Progenitor cell of endocrine pancreas (in vitro differentiated cells): ENCODE results near the gene SLC38A10. TPM values are rescaled to one million over a fixed set of nuclear protein-coding genes. Genes with fewer than 3 reads are reported as not detected.
A peak's percentile ranks its signal among the peaks of the same experiment; 100 is the strongest.

Experiments
- DNase-seq: peaks from one replicate; pipeline ENCODE4 v3.0.0; 2021; ENCODE audit warnings: low spot score; ENCODE audit not compliant: unreplicated experiment
- H3K27ac Mint-ChIP-seq: 2 replicates; pipeline ENCODE4 v1.8.0; 2021; ENCODE audit warnings: mild to moderate bottlenecking, moderate library complexity, mixed read lengths
- H3K27me3 Mint-ChIP-seq: 2 replicates; pipeline ENCODE4 v1.8.0; 2021; ENCODE audit warnings: mixed read lengths
- H3K36me3 Mint-ChIP-seq: 2 replicates; pipeline ENCODE4 v1.8.0; 2022; ENCODE audit warnings: mixed read lengths; ENCODE audit not compliant: insufficient read depth
- H3K4me1 Mint-ChIP-seq: 2 replicates; pipeline ENCODE4 v1.8.0; 2021; ENCODE audit warnings: low read depth, mixed read lengths
- H3K4me3 Mint-ChIP-seq: 2 replicates; pipeline ENCODE4 v1.8.0; 2021; ENCODE audit warnings: low read depth, mild to moderate bottlenecking, moderate library complexity, mixed read lengths
- H3K9me3 Mint-ChIP-seq: 2 replicates; pipeline ENCODE4 v1.8.0; 2021; ENCODE audit warnings: low read depth, mixed read lengths
- total RNA-seq: library from RNA; stranded (reverse); gene quantifications from 2 replicates; pipeline ENCODE4 v1.2.1, GENCODE V29; 2021
- TF ChIP-seq, protein P1 (sequence below): fragments of 200-600 bp; sonication (generic); IDR thresholded peaks from one replicate; pipeline ENCODE4 v1.5.0; 2021; ENCODE audit warnings: antibody characterized with exemption, mild to moderate bottlenecking; ENCODE audit not compliant: unreplicated experiment

Gene SLC38A10
- total RNA-seq, 1 donor from 2014 or later: 130 TPM

DNA sequence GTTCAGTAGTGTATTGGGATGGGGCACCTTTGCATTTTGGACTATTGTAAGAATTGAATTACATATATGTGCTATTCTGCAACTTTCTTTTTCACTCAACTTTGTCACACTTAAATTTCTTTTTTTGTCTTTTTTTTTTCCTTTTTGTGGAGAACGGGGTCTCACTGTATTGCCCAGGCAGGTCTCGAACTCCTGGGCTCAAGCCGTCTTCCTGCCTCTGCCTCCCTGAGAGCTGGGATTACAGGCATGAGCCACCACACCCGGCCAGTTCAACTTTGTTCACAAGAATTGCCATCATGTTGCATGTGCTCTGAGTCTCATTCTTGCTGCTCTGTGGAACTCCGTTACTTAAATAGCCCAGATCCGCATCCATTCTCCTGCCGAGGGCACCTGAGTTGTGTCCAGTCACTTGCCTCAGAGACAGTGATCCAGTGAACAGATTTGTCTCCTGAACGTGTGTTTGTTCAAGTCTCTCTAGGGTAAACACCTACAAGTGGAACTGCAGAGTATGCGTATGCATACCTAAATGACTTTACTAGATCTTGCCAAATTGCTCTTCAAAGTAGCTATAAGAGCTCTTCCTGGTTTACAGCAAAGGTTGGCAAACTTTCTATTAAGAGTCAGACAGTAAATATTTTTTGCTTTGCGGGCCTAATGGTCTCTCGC lies 3.4 kb upstream of the SLC38A10 start:
- peaks cover 4% of the 10 kb centered on the region for H3K27me3 Mint-ChIP-seq
- no peak overlapping the region for H3K27ac Mint-ChIP-seq
- no peak for DNase-seq
- H3K4me1 Mint-ChIP-seq: peaks cover 19% of the 10 kb centered on the region
- H3K4me3 Mint-ChIP-seq: no peak overlapping the region
- no peaks in the 10 kb centered on the region for H3K36me3 Mint-ChIP-seq
- TF ChIP-seq, protein P1, sequence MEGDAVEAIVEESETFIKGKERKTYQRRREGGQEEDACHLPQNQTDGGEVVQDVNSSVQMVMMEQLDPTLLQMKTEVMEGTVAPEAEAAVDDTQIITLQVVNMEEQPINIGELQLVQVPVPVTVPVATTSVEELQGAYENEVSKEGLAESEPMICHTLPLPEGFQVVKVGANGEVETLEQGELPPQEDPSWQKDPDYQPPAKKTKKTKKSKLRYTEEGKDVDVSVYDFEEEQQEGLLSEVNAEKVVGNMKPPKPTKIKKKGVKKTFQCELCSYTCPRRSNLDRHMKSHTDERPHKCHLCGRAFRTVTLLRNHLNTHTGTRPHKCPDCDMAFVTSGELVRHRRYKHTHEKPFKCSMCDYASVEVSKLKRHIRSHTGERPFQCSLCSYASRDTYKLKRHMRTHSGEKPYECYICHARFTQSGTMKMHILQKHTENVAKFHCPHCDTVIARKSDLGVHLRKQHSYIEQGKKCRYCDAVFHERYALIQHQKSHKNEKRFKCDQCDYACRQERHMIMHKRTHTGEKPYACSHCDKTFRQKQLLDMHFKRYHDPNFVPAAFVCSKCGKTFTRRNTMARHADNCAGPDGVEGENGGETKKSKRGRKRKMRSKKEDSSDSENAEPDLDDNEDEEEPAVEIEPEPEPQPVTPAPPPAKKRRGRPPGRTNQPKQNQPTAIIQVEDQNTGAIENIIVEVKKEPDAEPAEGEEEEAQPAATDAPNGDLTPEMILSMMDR: no peak
- H3K9me3 Mint-ChIP-seq: no peaks in the 10 kb centered on the region

DNA sequence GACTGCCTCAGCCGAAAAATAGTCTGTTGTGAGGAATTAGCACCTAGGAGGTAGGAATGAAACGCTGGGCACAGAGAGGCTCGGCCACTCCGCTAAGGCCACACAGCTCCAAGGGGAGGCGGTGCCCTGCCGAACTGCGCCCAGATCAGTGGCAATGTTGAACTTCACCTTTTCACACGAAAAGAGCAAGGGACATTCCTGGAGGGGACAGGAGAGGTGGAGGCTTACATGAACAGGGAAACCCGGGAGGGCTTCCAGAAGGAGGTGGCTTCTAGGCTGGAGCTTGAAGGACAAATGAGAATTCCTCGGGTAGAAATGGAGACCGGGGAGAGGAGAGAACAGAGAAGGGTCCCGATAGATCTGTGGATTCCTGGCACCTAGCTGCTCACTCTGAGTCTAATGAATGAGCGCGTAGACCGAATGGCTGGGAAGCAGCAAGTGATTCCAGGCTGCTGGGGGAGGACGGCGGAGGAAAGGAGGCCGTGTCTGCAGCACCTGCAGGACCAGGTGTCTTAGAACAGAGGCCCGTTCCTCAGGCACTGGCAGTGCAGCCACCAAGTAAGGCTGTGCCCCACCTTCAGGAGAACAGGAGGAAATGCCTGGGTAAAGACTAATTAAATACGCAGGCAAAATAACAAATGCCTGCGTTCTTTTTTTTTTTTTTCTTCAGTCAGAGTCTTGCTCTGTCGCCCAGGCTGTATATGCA lies 722 bp upstream of the SLC38A10 start:
- H3K36me3 Mint-ChIP-seq: peaks cover 1% of the 10 kb centered on the region

DNA sequence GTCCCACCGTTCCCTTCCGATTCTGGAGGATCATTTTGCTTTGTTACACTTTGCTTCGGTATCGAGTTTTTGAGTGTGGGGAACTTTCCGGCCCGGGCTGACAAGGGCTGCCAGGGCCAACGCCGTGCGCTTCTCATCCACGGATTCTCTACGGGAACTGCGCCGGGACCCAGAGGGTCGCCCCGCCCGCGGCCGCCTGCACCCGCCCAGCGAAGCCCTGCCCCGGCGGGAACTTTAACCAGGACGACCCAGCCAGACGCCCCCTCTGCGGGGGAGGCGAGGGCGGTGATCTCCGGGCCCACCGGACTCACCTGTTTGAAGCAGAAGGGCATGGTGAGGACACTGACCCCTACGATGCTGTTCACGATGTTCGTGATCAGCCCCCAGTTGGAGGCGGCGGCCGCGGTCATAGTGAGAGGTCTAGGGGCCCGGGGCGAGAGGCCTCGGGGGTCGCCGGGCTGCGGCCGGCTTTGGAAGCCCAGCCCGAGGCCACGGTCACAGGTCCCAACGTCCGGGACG lies 536 bp downstream of the SLC38A10 start:
- H3K36me3 Mint-ChIP-seq: peaks cover 1% of the 10 kb centered on the region
- no peaks in the 10 kb centered on the region for H3K9me3 Mint-ChIP-seq
- H3K4me1 Mint-ChIP-seq: peaks cover 18% of the 10 kb centered on the region
- no peak for DNase-seq
- H3K27ac Mint-ChIP-seq: peak overlapping the region; percentile 86
- H3K4me3 Mint-ChIP-seq: peak overlapping the region; percentile 92
- H3K27me3 Mint-ChIP-seq: no peaks in the 10 kb centered on the region
- TF ChIP-seq, protein P1: no peak

More for the DNA sequence above, 722 bp upstream of the SLC38A10 start:
- DNase-seq: peak; percentile 37
- TF ChIP-seq, protein P1: peak; percentile 52
- Mint-ChIP-seq H3K9me3 (no peaks in the 10 kb centered on the region), H3K27ac (peak overlapping the region; percentile 96), H3K4me1 (peaks cover 18% of the 10 kb centered on the region), H3K4me3 (peak overlapping the region; percentile 92), H3K27me3 (peaks cover 4% of the 10 kb centered on the region)

DNA sequence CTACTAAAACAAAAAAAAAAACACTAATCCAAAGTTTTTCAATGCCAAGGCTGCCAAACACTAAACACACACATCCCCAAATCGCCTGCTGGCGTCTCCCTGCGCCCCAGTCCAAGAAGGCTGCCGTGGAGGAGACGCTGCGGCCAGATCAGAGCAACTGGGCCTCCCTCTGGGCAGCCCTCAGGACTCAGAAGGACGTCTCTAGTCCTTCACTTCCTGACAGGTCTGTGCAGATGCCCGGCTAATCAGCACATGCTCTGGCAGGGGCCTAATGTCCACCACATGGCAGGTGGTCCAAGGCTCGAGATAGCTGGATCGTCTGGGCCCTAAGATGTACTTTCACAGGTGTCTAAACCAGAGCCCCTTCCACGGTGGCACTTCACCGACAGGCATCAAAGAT lies 2.7 kb downstream of the SLC38A10 start:
- H3K27me3 Mint-ChIP-seq: no peaks in the 10 kb centered on the region
- H3K9me3 Mint-ChIP-seq: no peaks in the 10 kb centered on the region
- peak overlapping the region; percentile 5 for H3K4me3 Mint-ChIP-seq
- H3K4me1 Mint-ChIP-seq: peaks cover 18% of the 10 kb centered on the region
- TF ChIP-seq, protein P1: no peak
- no peak for DNase-seq
- no peak overlapping the region for H3K27ac Mint-ChIP-seq
- H3K36me3 Mint-ChIP-seq: peaks cover 3% of the 10 kb centered on the region

DNA sequence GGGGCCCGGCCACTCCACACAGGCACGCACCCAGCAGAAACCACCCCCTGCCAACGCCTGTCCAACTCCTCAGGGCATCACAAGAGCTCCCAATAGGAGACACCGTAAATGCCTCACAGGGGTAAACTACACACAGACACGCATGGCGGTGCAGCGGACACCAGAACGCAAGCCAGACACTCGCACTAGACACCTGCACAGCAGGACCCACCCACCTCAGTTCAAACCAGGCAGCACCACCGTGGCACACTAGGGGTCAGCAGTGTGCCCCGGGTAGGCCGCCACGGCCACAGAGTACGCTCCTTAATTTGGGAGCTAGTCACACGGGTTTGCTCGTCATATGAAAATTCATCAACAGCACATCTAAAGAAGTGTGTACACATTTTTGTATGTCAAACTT lies 3.4 kb downstream of the SLC38A10 start:
- Mint-ChIP-seq H3K4me3 (peak overlapping the region; percentile 21), H3K4me1 (peaks cover 17% of the 10 kb centered on the region), H3K36me3 (peaks cover 5% of the 10 kb centered on the region), H3K9me3 (no peaks in the 10 kb centered on the region), H3K27ac (peak overlapping the region; percentile 64), H3K27me3 (no peaks in the 10 kb centered on the region)
- peak; percentile 64 for DNase-seq
- TF ChIP-seq, protein P1: peak; percentile 77
